H9 (cell line): Measurements from ENCODE around the gene MAMDC4. TPM values are rescaled to one million over a fixed set of nuclear protein-coding genes. Genes with fewer than 3 reads are reported as not detected.

Experiments
- DNase-seq: peaks from one replicate; pipeline ENCODE4 v3.0.0-alpha.2; 2017
- H2AFZ ChIP-seq: one replicate; pipeline ENCODE4 v1.6.1; 2013; ENCODE audit warnings: mild to moderate bottlenecking, low read length, control low read depth, moderate library complexity
- H2AK5ac ChIP-seq: 2 replicates; pipeline ENCODE4 v1.6.1; 2013; ENCODE audit warnings: low read length, control low read depth, mixed read lengths; ENCODE audit not compliant: insufficient read length
- H2BK120ac ChIP-seq: one replicate; pipeline ENCODE4 v1.6.1; 2013; ENCODE audit warnings: low read depth, mild to moderate bottlenecking, low read length, control low read depth, inconsistent platforms; ENCODE audit not compliant: poor library complexity, severe bottlenecking
- H2BK12ac ChIP-seq: 2 replicates; pipeline ENCODE4 v1.6.1; 2013; ENCODE audit warnings: low read length, control low read depth, mixed read lengths, low read depth; ENCODE audit not compliant: insufficient read length
- H2BK15ac ChIP-seq: 2 replicates; pipeline ENCODE4 v1.6.1; 2013; ENCODE audit warnings: low read depth, low read length, control low read depth
- H2BK20ac ChIP-seq: one replicate; pipeline ENCODE4 v1.6.1; 2013; ENCODE audit warnings: low read depth, mild to moderate bottlenecking, low read length, control low read depth, inconsistent platforms; ENCODE audit not compliant: poor library complexity, severe bottlenecking
- H2BK5ac ChIP-seq: 2 replicates; pipeline ENCODE4 v1.6.1; 2013; ENCODE audit warnings: low read length, control low read depth, mixed read lengths; ENCODE audit not compliant: insufficient read length
- H3K14ac ChIP-seq: 2 replicates; pipeline ENCODE4 v1.6.1; 2013; ENCODE audit warnings: low read length, control low read depth; ENCODE audit not compliant: insufficient read depth
- H3K18ac ChIP-seq: 2 replicates; pipeline ENCODE4 v1.6.1; 2013; ENCODE audit warnings: low read depth, mild to moderate bottlenecking, mixed read lengths, low read length, control low read depth; ENCODE audit not compliant: insufficient read length
- H3K23ac ChIP-seq: 2 replicates; pipeline ENCODE4 v1.6.1; 2013; ENCODE audit warnings: low read length, control low read depth, mixed read lengths, low read depth; ENCODE audit not compliant: insufficient read length
- H3K23me2 ChIP-seq: 2 replicates; pipeline ENCODE4 v1.6.1; 2013; ENCODE audit warnings: low read depth, mild to moderate bottlenecking, mixed read lengths, low read length, control low read depth; ENCODE audit not compliant: insufficient read length, poor library complexity, severe bottlenecking
- H3K27ac ChIP-seq: 2 replicates; pipeline ENCODE4 v1.5.1; 2013; ENCODE audit warnings: low read length, control low read depth, mixed read lengths, low read depth; ENCODE audit not compliant: insufficient read length
- H3K27me3 ChIP-seq: 2 replicates; pipeline ENCODE4 v1.6.1; 2013; ENCODE audit warnings: low read length, control low read depth, inconsistent platforms; ENCODE audit not compliant: insufficient read depth
- H3K4ac ChIP-seq: 2 replicates; pipeline ENCODE4 v1.6.1; 2013; ENCODE audit warnings: low read depth, mild to moderate bottlenecking, control low read depth, inconsistent platforms, low read length, moderate library complexity
- H3K4me1 ChIP-seq: 2 replicates; pipeline ENCODE4 v1.6.1; 2013; ENCODE audit warnings: low read length, control low read depth, inconsistent platforms; ENCODE audit not compliant: insufficient read depth
- H3K4me2 ChIP-seq: 2 replicates; pipeline ENCODE4 v1.6.1; 2013; ENCODE audit warnings: low read length, control low read depth, mixed read lengths; ENCODE audit not compliant: insufficient read length, insufficient read depth
- H3K56ac ChIP-seq: 2 replicates; pipeline ENCODE4 v1.6.1; 2013; ENCODE audit warnings: low read depth, mild to moderate bottlenecking, mixed read lengths, low read length, control low read depth; ENCODE audit not compliant: insufficient read length
- H3K79me1 ChIP-seq: 2 replicates; pipeline ENCODE4 v1.6.1; 2013; ENCODE audit warnings: low read depth, mild to moderate bottlenecking, moderate library complexity, low read length, control low read depth, inconsistent platforms; ENCODE audit not compliant: insufficient read depth, poor library complexity, severe bottlenecking
- H3K79me2 ChIP-seq: 2 replicates; pipeline ENCODE4 v1.6.1; 2013; ENCODE audit warnings: low read length, control low read depth, inconsistent platforms; ENCODE audit not compliant: insufficient read depth
- H3K9ac ChIP-seq: 2 replicates; pipeline ENCODE4 v1.6.1; 2013; ENCODE audit warnings: low read length, control low read depth, mixed read lengths; ENCODE audit not compliant: insufficient read length; ENCODE audit errors: extremely low read depth
- H3K9me3 ChIP-seq: one replicate; pipeline ENCODE4 v1.6.1; 2013; ENCODE audit warnings: low read depth, low read length, inconsistent platforms; ENCODE audit not compliant: control insufficient read depth
- H3T11ph ChIP-seq: one replicate; pipeline ENCODE4 v1.6.1; 2013; ENCODE audit warnings: mild to moderate bottlenecking, low read length, control low read depth, inconsistent platforms
- H4K20me1 ChIP-seq: one replicate; pipeline ENCODE4 v1.6.1; 2013; ENCODE audit not compliant: control insufficient read depth, insufficient read length, insufficient read depth
- H4K5ac ChIP-seq: 2 replicates; pipeline ENCODE4 v1.6.1; 2013; ENCODE audit warnings: low read depth, mild to moderate bottlenecking, mixed read lengths, low read length, control low read depth; ENCODE audit not compliant: insufficient read length
- H4K8ac ChIP-seq: replicated peaks from 2 replicates; pipeline ENCODE4 v1.6.1; 2013; ENCODE audit warnings: low read length, control low read depth, mixed read lengths, low read depth; ENCODE audit not compliant: insufficient read length
- H4K91ac ChIP-seq: 2 replicates; pipeline ENCODE4 v1.6.1; 2013; ENCODE audit warnings: low read depth, mild to moderate bottlenecking, moderate library complexity, mixed read lengths, low read length, control low read depth; ENCODE audit not compliant: insufficient read length
- H3K27ac Mint-ChIP-seq, 3 experiments: 2 replicates in 2 of 3; 3 replicates in 1 of 3; pipeline ENCODE4 v1.8.0; 2020 to 2021; ENCODE audit warnings: mixed read lengths in 3 of 3, mild to moderate bottlenecking in 1 of 3, moderate library complexity in 1 of 3
- H3K27me3 Mint-ChIP-seq: 2 replicates; pipeline ENCODE4 v1.8.0; 2021; ENCODE audit warnings: low read depth, mild to moderate bottlenecking, moderate library complexity, mixed read lengths
- H3K36me3 Mint-ChIP-seq, 3 experiments: 2 replicates in 2 of 3; 3 replicates in 1 of 3; pipeline ENCODE4 v1.8.0; 2020 to 2021; ENCODE audit warnings: low read depth in 3 of 3, mixed read lengths in 3 of 3; ENCODE audit not compliant: insufficient read depth in 1 of 3
- H3K4me1 Mint-ChIP-seq, 2 experiments: 2 replicates each; pipeline ENCODE4 v1.8.0; 2020; ENCODE audit warnings: mixed read lengths in 2 of 2
- H3K4me3 Mint-ChIP-seq, 2 experiments: 2 replicates in 1 of 2; 3 replicates in 1 of 2; pipeline ENCODE4 v1.8.0; 2020 to 2021; ENCODE audit warnings: mild to moderate bottlenecking in 2 of 2, mixed read lengths in 2 of 2, moderate library complexity in 1 of 2
- H3K9me3 Mint-ChIP-seq, 2 experiments: 2 replicates in 1 of 2; 3 replicates in 1 of 2; pipeline ENCODE4 v1.8.0; 2020; ENCODE audit warnings: mild to moderate bottlenecking in 2 of 2, mixed read lengths in 2 of 2, moderate library complexity in 1 of 2
- WGBS: extraction: QIAGEN DNeasy Blood & Tissue Kit; methylation state at CpG from one replicate; pipeline ENCODE4 v1.1.7; 2013; ENCODE audit warnings: missing lambda C conversion rate, low lambda C conversion rate, mixed read lengths; ENCODE audit not compliant: insufficient read length; ENCODE audit errors: extremely low coverage; 5-methylcytosine and 5-hydroxymethylcytosine counted together
- total RNA-seq: library from RNA; stranded (reverse); gene quantifications from 2 replicates; pipeline ENCODE4 v1.2.1, GENCODE V29; 2021
- TF ChIP-seq, protein P1 (sequence below): fragments of 200-600 bp; sonication (generic); conservative IDR thresholded peaks from 3 replicates; pipeline ENCODE4 v1.8.0; 2021; ENCODE audit warnings: antibody characterized with exemption, mild to moderate bottlenecking

The MAMDC4 gene
- total RNA-seq, 1 experiment from 2014 or later = 9.2 TPM

DNA sequence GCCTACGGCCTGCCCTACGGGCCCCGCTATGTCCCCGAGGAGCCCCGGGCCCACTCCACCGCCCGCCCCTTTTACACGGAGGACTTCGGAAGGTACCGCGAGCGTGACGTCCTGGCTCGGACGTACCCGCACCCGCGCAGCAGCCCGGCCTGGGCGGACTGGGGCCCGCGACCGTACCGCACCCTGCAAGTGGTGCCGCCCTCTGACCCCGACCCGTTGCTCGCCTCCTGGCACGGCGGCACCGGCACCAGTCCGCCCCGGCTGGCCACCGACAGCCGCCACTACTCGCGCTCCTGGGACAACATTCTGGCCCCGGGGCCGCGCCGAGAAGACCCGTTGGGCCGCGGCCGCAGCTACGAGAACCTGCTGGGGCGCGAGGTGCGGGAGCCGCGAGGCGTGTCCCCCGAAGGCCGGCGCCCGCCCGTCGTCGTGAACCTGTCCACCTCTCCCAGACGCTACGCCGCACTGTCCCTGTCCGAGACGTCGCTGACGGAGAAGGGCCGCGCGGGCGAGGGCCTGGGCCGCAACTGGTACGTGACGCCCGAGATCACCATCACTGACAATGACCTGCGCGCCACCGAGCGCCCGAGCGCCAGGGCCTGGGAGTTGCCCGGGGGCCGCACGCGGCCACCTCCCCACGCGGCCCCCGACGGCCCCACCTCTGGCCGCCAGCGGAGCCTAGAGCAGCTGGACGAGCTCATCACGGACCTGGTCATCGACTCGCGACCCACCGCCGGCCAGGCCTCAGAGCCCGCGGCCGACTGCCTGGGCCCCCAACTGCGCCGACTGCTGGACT lies 6.5 kb upstream of the MAMDC4 start:
- H3K18ac ChIP-seq = no peak overlapping the region
- no peaks in the 10 kb centered on the region; the same call in 1 of the 2 replicates for H3K4me1 ChIP-seq
- peak; percentile 48 for DNase-seq
- Mint-ChIP-seq H3K27ac (no peak overlapping the region), H3K36me3 (peaks cover 0 to 6% (median 2%) of the 10 kb centered on the region in 3 experiments; a peak in 4 of 7 replicates), H3K27me3 (peaks cover 6% of the 10 kb centered on the region; the same call in 1 of the 2 replicates), H3K4me3 (peak overlapping the region in 1 of 2 experiments; percentile 36; a peak in 2 of 5 replicates), H3K4me1 (peaks cover 13 to 24% of the 10 kb centered on the region in 2 experiments), H3K9me3 (no peaks in the 10 kb centered on the region)
- no peak overlapping the region for H2BK15ac ChIP-seq
- WGBS = no CpG with 5 or more reads among the region's 102 CpGs
- H3K4me2 ChIP-seq = no peak overlapping the region
- H3K9ac ChIP-seq = no peak overlapping the region
- no peak overlapping the region for H4K8ac ChIP-seq
- H3K4ac ChIP-seq = no peak overlapping the region
- no peak overlapping the region for H3K56ac ChIP-seq
- H4K91ac ChIP-seq = no peak overlapping the region
- H2BK20ac ChIP-seq = no peak overlapping the region
- H4K5ac ChIP-seq = no peak overlapping the region
- H3K14ac ChIP-seq = no peak overlapping the region
- H2AFZ ChIP-seq = no peak overlapping the region
- H2AK5ac ChIP-seq = no peak overlapping the region
- no peak overlapping the region for H2BK5ac ChIP-seq
- no peaks in the 10 kb centered on the region for H3K9me3 ChIP-seq
- TF ChIP-seq, protein P1, sequence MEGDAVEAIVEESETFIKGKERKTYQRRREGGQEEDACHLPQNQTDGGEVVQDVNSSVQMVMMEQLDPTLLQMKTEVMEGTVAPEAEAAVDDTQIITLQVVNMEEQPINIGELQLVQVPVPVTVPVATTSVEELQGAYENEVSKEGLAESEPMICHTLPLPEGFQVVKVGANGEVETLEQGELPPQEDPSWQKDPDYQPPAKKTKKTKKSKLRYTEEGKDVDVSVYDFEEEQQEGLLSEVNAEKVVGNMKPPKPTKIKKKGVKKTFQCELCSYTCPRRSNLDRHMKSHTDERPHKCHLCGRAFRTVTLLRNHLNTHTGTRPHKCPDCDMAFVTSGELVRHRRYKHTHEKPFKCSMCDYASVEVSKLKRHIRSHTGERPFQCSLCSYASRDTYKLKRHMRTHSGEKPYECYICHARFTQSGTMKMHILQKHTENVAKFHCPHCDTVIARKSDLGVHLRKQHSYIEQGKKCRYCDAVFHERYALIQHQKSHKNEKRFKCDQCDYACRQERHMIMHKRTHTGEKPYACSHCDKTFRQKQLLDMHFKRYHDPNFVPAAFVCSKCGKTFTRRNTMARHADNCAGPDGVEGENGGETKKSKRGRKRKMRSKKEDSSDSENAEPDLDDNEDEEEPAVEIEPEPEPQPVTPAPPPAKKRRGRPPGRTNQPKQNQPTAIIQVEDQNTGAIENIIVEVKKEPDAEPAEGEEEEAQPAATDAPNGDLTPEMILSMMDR = no peak
- H3K27me3 ChIP-seq = no peaks in the 10 kb centered on the region
- H2BK120ac ChIP-seq = no peak overlapping the region
- H3T11ph ChIP-seq = no peak overlapping the region
- peaks cover 8% of the 10 kb centered on the region for H3K23me2 ChIP-seq
- H2BK12ac ChIP-seq = no peak overlapping the region
- no peaks in the 10 kb centered on the region for H3K79me1 ChIP-seq
- H3K23ac ChIP-seq = no peak overlapping the region
- no peak overlapping the region for H3K27ac ChIP-seq
- H4K20me1 ChIP-seq = no peaks in the 10 kb centered on the region
- H3K79me2 ChIP-seq = no peaks in the 10 kb centered on the region
